HG03097 (cell line): ENCODE measurements around the gene MAP3K9.
A peak's percentile ranks its signal among the peaks of the same experiment; 100 is the strongest.
"Not testable (repeated sequence)": the region's sequence is repeated elsewhere in the genome, so short reads cannot be mapped to it uniquely, and the experiment has no call there.

Experiments used
- ATAC-seq: cut with Tn5 transposase; IDR thresholded peaks from one replicate; pipeline ENCODE4 v1.9.1; 2021; ENCODE audit not compliant: unreplicated experiment, low FRiP score

MAP3K9 gene

GRCh38 chr14:70809225-70810219 lies at the start of gene MAP3K9:
TSS of gene MAP3K9 (minus strand) at chr14:70809513. CDS start at chr14:70809171, 342 bp downstream.
- peak; percentile 84 for ATAC-seq

DNA sequence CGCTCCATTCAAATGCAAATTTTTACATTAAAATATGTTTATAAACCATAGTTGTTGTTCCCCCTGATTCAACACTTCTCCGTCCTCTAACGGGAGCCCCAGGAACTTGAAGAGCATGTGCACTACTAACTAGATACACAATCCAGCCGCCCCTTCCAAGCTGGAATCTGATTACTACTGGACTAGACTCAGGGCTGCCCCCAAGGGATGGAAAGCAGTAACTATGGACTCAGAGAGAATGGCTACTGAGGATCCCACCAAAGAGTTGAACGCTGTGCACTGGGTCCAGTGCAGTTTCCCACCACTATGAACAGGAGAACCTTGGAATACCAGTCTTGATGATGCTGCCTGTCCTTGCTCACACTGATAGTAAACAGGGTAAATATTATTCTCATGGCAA lies 49.3 kb upstream of the MAP3K9 start:
- ATAC-seq, result no peak

DNA sequence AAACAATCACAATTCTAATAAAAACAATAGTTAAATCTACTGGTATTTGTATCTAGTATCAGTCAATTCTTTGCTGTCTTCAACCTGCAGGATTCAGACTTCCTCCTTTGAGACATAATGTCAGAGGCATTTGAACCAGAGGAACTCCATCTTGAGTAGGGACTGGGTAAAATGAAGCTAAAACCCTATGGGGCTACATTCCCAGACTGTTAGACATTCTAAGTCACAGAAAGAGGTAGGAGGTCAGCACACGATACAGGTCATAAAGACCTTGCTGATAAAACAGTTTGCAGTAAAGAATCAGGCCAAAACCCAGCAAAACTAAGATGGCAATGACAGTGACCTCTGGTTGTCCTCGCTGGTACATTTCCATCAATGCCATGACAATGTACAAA lies 48.2 kb upstream of the MAP3K9 start:
- no peak for ATAC-seq

DNA sequence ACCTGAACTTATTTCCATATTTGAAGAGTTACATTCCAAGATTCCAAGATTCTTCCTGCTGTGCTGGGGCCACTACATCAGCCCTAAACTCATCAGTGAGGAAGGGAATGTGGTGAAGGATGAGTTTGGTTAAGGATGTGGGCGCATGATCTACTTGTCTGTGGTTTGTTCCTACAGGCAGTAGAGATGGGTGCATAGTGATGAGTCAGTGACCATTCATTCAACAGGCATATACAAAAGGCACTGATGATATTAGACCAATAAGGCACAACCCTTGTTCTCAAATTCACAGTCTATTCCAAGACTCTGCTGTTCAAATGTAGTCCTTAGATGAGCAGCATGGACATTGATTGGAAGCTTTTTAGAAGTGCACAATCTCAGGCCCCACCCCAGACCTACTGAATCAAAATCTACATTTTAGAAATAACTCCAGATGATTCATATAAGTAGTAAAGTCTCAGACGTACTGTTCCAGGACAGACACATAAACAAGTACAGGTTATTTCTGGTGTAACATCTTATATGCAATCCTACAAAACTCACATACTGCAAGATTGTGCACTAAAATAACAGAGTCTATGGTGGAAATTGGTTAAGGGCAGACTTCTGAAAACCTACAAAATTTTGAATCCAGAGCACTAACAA lies 47.7 kb upstream of the MAP3K9 start:
- no peak for ATAC-seq

GRCh38 chr14:70855486-70855885 lies 46.2 kb upstream of the MAP3K9 start:
- no peak for ATAC-seq

GRCh38 chr14:70853658-70854057 lies 44.3 kb upstream of the MAP3K9 start:
- not testable (repeated sequence) for ATAC-seq

- ATAC-seq, result no peak
Observed at GRCh38 chr14:70847406-70848090, 38.2 kb upstream of the MAP3K9 start.

DNA sequence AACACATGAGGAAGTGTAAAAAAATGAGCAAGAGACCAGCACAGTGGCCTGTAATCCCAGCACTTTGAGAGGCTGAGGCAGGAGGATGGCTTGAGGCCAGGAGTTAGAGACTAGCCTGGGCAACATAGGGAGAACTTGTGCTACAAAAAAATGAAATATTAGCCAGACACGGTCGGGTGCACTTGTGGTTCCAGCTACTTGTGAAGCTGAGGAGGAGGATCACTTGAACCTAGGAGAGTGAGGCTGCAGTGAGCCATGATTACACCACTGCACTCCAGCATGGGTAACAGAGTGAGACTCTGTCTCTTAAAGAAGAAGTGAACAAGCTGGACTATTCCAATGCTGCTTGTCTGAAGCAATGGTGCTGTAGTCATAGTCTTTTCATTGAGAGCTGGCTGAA lies 36.3 kb upstream of the MAP3K9 start:
- no peak for ATAC-seq

DNA sequence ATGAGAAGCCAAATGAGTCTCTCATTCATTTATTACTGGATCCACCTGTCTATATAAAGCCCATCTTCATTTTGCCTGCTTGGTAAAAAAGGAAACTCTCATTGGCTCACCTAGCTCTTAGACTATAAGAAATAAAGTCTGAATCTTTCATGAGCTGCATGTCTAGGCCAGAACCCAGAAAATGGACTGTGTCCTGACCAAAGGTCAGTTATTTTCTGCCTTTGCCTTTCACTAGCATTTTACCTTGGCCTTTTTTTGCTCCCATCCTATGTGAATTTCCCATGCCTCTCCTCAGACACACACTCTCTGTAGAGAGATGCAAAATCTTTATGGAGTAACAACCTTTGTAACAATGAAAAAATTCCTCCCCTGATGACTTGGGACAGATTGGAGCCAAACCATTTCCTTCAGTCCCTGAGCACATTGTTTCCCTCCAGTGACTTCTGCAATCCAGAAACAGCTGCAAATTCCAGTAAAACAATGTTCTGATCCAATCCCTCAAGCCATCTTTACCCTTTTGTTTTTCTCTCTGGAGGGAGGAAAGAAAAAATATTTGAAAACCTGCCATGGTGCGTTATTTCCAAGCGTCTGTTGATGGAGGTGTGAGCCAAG lies 33.6 kb upstream of the MAP3K9 start:
- no peak for ATAC-seq

DNA sequence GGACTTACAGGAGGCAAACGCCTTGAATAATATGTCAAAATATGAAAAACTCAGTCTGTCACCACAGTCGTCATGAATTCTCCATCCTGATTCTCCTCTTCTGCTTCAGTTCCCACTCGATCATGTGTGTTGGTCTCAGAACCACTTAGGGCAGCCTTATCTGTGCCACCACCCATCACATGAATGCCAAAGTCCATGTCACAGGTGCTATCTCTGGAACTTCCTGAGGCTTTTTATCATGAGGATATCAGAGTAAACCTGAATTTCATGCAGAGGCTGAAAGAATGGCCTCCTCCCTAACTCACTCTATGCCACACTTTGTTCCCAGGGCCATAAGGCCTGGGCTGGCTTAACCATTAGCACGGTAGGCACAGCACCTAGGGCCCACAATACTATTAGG lies 28.8 kb upstream of the MAP3K9 start:
- ATAC-seq, result no peak

DNA sequence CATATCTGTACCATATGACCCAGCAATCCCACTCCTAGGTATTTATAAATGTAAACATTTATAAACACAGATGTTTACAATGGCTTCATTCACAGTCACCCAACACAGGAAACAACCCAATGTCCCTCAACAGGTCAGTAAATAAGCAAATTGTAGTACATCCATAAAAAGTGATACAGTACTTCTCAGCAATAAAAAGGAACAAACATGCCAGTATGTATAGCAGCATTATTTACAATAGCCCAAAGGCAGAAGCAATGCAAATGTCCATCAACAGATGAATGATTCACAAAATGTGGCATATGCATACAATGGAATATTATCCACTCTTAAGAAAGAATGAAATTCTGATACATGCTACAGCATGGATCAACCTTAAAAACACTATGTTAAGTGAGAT lies 27.6 kb upstream of the MAP3K9 start:
- ATAC-seq, result no peak

DNA sequence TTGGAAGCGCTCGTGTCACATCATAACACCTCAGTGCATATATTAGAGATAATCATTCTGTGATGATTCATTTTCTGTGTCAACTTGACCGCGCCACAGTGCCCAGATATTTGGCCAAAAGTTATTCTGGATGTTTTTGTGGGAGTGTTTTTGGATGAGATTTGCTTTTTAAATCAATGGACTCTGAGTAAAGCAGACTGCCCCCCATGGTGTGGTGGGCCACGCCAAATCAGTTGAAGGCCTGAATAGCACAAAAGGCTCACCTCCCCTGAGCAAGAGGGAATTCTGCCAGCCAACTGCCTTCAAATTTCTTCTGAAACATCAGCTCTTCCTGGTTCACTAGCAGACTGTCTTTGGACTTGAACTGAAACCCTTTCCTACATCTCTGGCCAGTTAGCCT lies 24.6 kb upstream of the MAP3K9 start:
- no peak for ATAC-seq

DNA sequence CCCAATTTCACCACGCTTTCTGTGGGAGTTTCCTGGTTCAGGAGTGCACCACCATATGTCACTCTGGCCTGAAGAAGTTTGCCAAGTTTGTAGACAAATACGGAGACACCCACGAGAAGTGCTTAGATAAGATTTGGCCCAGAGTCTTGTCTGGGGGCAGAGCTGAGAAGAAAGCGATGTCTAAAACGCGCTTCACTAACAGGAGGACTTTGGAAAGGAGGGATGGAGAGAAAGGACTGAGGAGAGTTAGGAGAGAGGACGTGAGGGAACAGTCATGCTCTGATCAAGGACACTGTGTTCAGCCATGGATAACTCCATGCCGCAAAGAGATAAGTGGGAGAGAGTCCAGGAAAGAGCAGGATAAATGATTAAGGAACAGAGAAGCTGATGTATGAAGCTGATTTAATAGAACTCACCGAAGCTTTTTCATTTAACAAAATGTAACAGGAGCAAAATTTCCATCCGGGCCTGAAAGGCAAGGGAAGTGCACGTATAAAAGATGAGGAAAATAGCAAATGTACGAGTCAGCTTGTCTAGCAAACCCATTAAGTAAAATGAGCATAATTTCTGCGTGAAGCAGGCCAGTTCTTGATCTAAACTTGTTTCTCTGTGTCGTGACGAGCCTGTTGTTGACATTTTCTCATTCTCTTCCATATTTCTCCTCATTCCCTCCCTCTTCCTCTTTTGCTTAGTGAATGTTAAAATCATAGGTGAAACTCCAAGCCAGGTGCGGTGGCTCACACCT lies 23.4 kb upstream of the MAP3K9 start:
- ATAC-seq, result no peak

- no peak for ATAC-seq
Observed at GRCh38 chr14:70830998-70831781, 21.9 kb upstream of the MAP3K9 start.

DNA sequence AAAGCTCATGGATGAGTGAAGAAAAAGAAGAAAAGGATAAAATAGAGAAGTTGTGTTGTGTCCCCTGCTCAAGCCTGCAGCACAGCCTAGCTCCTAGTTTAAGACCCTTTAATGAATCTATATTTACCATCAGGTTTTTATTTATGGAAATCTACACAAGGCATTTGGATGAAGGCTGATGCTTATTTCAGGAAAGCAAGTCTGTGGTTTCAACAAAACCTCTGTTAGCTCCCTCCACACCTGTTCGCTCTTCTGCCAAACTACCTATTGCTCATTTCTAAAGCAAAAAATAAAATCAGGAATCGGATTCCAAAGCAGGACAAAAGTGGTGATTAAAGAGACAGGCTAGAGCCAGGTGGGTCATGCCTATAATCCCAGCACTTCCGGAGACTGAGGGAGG lies 18.9 kb upstream of the MAP3K9 start:
- no peak for ATAC-seq

DNA sequence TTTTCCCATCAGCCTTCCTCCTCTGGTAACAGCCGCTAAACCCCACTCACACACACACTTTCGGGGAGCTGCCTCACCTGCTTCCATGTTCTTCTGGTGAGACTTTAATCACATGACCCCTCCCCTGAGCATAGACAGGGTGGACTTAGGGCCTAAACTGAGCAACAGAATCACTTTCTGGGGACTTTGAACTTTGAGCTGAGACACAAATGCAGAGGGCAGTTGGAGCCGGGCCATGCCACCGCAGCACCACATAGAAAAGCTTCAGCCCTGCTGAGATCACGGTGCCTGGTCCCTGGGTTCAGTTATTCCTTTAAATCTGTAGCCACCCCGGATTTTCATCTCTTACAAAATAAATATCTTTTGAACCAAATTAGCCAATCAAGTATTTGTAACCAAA lies 18.4 kb upstream of the MAP3K9 start:
- no peak for ATAC-seq

DNA sequence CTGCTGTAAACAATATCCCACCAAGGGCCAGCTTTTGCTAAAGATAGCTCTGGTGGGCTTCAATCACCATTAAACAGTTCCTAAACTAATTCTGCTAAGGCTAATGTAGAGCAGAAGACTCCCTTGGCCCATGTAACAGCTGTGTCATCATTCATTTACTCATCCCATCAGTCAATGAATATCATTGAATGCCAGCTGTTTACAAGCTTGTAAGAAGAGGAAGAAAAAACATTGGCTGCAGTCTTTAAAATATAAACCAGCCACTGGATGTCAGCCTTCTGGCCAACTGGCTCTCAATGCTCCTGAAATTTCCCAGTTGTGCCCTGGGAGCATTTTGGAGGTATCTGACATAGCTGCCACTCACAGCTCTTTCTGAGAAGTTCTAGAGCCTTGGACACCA lies 18.0 kb upstream of the MAP3K9 start:
- no peak for ATAC-seq

DNA sequence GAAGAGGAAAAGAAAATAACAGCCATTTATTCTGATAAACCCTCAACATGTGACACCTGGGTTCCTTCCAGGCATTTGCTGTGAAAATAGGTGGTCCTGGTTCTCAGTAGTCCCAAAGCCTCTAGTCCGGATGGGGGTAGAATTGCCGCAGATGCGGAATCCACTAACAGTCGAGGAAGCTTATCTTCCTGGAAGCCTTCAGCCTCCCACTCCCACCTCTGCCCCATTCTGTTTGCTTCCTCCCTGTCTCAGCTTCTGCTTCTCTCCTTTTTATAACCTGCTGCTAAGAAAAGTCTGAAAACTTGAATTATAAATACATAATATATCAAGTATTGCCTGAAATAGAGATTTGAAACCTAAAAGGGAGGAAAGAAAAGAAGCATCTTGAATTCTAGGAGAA lies 14.0 kb upstream of the MAP3K9 start:
- no peak for ATAC-seq

- no peak for ATAC-seq
Observed at GRCh38 chr14:70822530-70823185, 13.3 kb upstream of the MAP3K9 start.
